ENCODE measurements around the gene PDZRN3.

DNA sequence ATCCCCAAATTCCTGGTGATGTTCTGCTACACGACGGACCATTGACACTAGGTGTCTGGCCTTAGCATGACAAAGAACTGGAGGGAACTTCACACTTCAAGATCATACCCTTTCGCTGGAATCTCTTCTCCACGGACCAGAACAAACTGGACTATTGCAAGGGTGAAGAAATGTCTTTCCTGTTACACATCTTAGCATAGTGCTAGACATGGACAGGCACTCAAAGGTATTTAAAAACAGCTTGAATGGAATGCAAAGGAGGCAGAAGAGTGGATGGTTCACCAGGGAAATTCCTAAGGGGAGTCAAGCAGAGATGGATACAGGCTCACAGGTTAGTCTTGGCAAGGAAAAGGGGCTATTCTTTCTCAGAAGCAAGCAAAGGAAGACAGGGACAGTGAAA is 33.5 kb upstream of the PDZRN3 start:
- TF ChIP-seq POLR2AphosphoS5 (IDR thresholded peaks at IDR 0.05; ENCODE audit: low read depth, low read length) (no peak), TAF1 (IDR thresholded peaks at IDR 0.05; ENCODE audit: borderline replicate concordance, insufficient read depth, low read length) (no peak), SIN3A (IDR thresholded peaks at IDR 0.05; ENCODE audit: borderline replicate concordance, insufficient read depth, low read length) (no peak), FOXP2 (optimal IDR thresholded peaks at IDR 0.05; ENCODE audit: borderline replicate concordance, extremely low read depth, extremely low read length, insufficient read depth) (no peak)
- TF ChIP-seq, protein P1, sequence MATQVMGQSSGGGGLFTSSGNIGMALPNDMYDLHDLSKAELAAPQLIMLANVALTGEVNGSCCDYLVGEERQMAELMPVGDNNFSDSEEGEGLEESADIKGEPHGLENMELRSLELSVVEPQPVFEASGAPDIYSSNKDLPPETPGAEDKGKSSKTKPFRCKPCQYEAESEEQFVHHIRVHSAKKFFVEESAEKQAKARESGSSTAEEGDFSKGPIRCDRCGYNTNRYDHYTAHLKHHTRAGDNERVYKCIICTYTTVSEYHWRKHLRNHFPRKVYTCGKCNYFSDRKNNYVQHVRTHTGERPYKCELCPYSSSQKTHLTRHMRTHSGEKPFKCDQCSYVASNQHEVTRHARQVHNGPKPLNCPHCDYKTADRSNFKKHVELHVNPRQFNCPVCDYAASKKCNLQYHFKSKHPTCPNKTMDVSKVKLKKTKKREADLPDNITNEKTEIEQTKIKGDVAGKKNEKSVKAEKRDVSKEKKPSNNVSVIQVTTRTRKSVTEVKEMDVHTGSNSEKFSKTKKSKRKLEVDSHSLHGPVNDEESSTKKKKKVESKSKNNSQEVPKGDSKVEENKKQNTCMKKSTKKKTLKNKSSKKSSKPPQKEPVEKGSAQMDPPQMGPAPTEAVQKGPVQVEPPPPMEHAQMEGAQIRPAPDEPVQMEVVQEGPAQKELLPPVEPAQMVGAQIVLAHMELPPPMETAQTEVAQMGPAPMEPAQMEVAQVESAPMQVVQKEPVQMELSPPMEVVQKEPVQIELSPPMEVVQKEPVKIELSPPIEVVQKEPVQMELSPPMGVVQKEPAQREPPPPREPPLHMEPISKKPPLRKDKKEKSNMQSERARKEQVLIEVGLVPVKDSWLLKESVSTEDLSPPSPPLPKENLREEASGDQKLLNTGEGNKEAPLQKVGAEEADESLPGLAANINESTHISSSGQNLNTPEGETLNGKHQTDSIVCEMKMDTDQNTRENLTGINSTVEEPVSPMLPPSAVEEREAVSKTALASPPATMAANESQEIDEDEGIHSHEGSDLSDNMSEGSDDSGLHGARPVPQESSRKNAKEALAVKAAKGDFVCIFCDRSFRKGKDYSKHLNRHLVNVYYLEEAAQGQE (IDR thresholded peaks at IDR 0.05; ENCODE audit: insufficient read depth in 1 of 2, low read depth in 2 of 2, low read length in 2 of 2): no peak
